SKM-1 treated with dmso at 0.1 percent for 144 hours (cell line): ENCODE data around the gene NPC1L1.

Experiments used
- DNase-seq: peaks from one replicate; lab custom pipeline; 2025; ENCODE audit not compliant: unreplicated experiment; lab: John Stamatoyannopoulos, UW

NPC1L1 gene

GRCh38 chr7:44472843-44473242 is 68.3 kb downstream of the NPC1L1 start:
- DNase-seq: no peak

GRCh38 chr7:44471850-44472249 is 69.3 kb downstream of the NPC1L1 start:
- no peak for DNase-seq

GRCh38 chr7:44471436-44471835 is 69.7 kb downstream of the NPC1L1 start:
- no peak for DNase-seq

DNA sequence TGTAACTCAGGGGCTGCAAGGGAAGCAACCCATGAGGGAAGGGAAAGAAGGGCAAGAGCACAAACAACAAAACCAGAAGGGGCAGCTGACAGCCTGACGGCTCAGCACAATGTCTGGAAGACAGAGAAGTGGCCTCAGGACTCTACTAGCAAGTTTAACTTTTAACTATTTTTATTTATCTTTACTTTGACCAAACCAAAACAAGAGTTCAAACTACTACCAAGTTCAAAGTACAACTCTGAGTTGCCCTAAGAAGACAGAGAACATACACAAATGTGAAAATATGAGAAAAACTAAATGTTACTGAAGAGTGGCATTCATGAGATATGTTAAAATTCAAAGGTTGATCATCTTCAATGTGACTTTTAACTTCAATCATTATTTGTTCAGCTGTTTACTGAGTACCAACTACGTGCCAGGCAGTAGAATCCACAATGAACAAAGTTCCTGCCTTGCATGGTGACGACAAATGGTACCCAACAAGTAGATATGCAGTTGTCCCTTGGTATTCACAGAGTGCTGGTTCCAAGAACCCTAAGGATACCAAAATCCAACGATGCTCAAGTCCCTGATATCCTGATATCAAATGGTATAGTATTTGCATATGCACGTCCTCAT is 70.4 kb downstream of the NPC1L1 start:
- no peak for DNase-seq

DNA sequence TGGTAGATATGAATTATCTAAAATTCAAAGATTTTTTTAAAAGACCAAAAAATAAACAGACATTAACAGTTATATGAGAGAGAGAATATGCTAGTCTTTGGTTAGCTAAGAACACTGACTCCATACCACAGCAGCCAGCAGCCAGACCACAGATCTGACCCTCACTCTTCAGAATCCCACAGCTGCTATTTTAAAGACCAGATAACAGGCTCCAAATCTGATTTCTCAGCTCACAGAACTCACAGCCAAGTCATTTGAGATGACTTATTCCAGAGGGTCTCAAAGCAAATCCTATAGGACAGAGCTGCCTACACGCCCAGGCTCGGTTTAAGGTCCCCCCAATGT is 71.0 kb downstream of the NPC1L1 start:
- DNase-seq: no peak

GRCh38 chr7:44469461-44470134 is 71.5 kb downstream of the NPC1L1 start:
- DNase-seq: no peak

DNA sequence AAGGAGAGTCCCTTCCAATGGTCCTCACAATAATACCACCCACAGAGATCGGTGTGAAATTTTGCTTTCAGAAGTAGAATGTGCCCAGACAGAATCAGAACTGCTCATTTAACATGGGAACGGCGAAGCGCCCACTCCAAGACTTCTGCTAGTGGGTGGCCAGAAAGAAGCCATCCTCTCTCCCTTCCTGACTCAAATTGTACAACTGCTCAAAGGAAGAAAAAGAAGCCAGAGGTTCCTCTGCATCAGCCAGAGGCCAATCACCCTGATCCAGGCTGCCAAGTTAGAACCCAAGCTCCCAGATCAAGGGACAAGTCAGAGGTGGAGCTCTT is 73.9 kb downstream of the NPC1L1 start:
- DNase-seq: no peak

GRCh38 chr7:44466300-44467216 is 74.6 kb downstream of the NPC1L1 start:
- DNase-seq: no peak

DNA sequence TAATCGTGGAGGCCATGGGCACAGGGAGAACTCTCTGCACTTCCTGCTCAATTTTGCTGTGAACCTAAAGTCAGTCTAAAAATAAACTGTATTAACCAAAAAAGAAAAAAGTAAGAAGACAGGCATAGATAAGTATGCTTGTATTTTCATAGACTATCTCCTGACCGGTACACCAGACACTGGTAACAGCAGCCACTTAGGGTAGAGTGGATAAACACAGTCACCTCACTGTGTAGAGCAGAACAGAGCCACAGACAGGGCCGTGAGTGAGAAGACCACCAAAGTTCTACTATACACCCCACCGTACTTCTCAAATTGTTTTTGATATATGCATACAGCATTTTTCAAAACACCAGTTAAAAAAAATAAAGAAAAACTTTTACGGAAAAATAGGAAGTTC is 75.6 kb downstream of the NPC1L1 start:
- no peak for DNase-seq

DNA sequence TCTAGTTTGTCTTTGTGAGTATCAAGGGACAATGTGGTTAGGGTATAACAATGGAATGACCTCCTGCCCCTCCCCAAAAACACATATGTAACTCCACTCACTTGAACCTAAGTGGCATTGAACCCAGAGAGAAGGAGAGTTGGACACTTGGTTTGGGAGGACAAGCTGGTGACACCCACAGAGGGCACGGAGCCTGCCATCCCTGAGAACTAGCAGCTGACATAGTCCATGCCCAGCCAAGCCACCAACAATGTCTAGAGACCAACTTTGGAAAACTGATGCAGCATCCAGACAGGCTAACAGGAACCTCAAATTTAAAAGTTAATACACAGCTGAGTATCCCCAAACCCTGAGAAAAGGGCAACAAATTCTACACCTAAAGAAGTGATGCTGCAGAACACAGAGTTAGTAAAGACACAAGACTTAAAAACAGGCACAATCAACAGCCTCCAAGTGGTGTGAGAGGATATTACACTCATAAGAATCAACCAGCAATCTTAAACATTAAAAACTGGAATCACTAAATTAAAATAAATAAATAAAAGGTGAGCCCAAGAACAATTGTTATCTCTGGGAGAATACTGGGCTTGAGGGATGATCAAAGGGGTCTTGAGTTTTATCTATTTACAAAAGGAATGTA is 77.8 kb downstream of the NPC1L1 start:
- DNase-seq: no peak
